Brain microvascular endothelial cell (primary cell): Measurements from ENCODE around the gene EVC2.

Experiments
- DNase-seq: peaks from one replicate; pipeline ENCODE4 v3.0.0-alpha.2; 2020
- H3K27ac ChIP-seq: fragments of 250-450 bp; sonication (Bioruptor Pico); 2 replicates; pipeline ENCODE4 v1.5.1; 2020; ENCODE audit warnings: mild to moderate bottlenecking, moderate library complexity
- H3K27me3 ChIP-seq: fragments of 250-450 bp; sonication (Bioruptor Pico); replicated peaks from 2 replicates; pipeline ENCODE4 v1.5.1; 2020; ENCODE audit warnings: mild to moderate bottlenecking
- H3K36me3 ChIP-seq: fragments of 250-450 bp; sonication (Bioruptor Pico); replicated peaks from 2 replicates; pipeline ENCODE4 v1.5.1; 2020; ENCODE audit warnings: mild to moderate bottlenecking
- H3K4me3 ChIP-seq: 2 replicates; pipeline ENCODE4 v1.5.1; 2011; ENCODE audit warnings: low read depth, mild to moderate bottlenecking, control low read depth, low read length, moderate library complexity
- CTCF ChIP-seq: IDR thresholded peaks from 2 replicates; pipeline ENCODE4 v1.5.1; 2011; ENCODE audit warnings: low read depth, mild to moderate bottlenecking, moderate library complexity, low read length, control low read depth, inconsistent platforms; ENCODE audit errors: missing control alignments
- in situ Hi-C: cut with HindIII; loops from 2 replicates; pipeline ENCODE4 v1.10.0; 2017; ENCODE audit warnings: low sequenced_read_pairs, low pct_ligation_motif_present

Gene EVC2

DNA sequence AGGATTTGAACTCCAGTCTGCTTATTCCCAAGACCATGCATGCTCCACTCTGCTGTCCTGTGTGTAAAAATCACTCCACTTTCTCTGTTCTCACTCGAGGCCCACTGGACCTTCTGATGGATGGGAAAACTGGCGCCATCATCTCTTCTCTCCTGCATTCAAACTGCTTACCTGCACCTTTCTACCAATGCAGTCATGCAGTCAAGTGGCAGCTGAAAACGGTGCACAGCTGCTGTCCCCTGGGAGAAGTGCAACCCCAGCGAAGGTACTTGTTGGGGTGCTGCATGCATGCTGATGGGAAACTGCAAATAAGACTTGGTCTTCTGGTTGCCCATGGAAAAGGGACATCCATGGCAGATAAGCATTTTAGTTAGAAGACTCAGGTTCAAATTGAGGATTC lies 147.1 kb downstream of the EVC2 start:
- in situ Hi-C loops: no loop called here
- Histone ChIP-seq H3K27ac (no peak overlapping the region), H3K27me3 (no peaks in the 10 kb centered on the region), H3K4me3 (no peak overlapping the region), H3K36me3 (peaks cover 6% of the 10 kb centered on the region)
- no peak for DNase-seq
- no peak for TF ChIP-seq CTCF

GRCh38 chr4:5558502-5558901 lies 149.9 kb downstream of the EVC2 start:
- no peak for TF ChIP-seq CTCF

GRCh38 chr4:5554376-5554775 lies 154.0 kb downstream of the EVC2 start:
- in situ Hi-C loops: no loop called here
- Histone ChIP-seq H3K4me3 (no peak overlapping the region), H3K36me3 (no peaks in the 10 kb centered on the region), H3K27ac (no peak overlapping the region), H3K27me3 (no peaks in the 10 kb centered on the region)
- TF ChIP-seq CTCF: no peak
- no peak for DNase-seq

More at GRCh38 chr4:5558502-5558901, 149.9 kb downstream of the EVC2 start:
- no peaks in the 10 kb centered on the region for H3K27me3 ChIP-seq
- in situ Hi-C loops: no loop called here
- H3K27ac ChIP-seq: no peak overlapping the region
- no peak overlapping the region for H3K4me3 ChIP-seq
- H3K36me3 ChIP-seq: peaks cover 3% of the 10 kb centered on the region
- DNase-seq: no peak

DNA sequence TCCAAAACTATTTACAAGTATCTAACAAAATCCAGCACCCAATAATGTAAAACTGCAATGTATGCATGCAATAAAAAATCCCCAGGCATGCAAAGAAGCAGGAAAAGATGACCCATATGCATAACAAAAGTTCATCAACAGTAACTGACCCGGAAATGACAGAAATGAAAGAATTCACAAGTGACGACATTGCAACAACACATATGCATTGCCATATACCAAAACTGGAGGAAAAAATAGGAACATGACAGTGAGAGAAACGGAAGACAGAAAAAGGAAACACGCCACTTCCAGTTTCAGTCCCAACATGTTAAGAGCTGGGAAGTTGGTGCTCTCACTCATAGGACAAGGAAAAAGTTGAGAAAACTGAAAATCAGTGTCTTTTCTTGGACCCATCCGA lies 154.6 kb downstream of the EVC2 start:
- no peak for TF ChIP-seq CTCF
- Histone ChIP-seq H3K36me3 (no peaks in the 10 kb centered on the region), H3K27me3 (no peaks in the 10 kb centered on the region), H3K27ac (no peak overlapping the region), H3K4me3 (no peak overlapping the region)
- DNase-seq: no peak
- in situ Hi-C loops: no loop called here

DNA sequence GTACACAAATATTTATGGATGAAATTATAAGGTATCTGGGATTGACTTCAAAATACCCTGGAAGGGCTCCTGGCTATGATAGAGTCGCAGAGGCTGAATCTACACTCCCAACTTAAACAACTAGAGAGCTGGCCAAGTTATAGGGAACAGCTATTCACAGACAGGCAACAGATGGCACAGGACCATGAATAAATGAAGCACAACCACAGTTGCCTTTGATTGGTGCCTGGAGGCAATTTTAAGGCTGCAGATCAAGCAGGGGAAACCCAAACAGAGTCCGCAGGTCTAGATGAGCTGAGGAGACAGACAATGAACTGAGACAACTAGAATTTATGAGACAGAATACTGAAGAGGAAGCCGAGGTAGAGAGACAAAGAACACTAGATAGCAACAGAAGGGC lies 155.9 kb downstream of the EVC2 start:
- H3K27me3 ChIP-seq: no peaks in the 10 kb centered on the region
- DNase-seq: no peak
- no peak for TF ChIP-seq CTCF
- in situ Hi-C loops: no loop called here
- H3K27ac ChIP-seq: no peak overlapping the region
- H3K36me3 ChIP-seq: no peaks in the 10 kb centered on the region
- H3K4me3 ChIP-seq: no peak overlapping the region

- in situ Hi-C loops: no loop called here
- no peaks in the 10 kb centered on the region for H3K36me3 ChIP-seq
- no peak overlapping the region for H3K4me3 ChIP-seq
- no peak for DNase-seq
- no peaks in the 10 kb centered on the region for H3K27me3 ChIP-seq
- no peak for TF ChIP-seq CTCF
- H3K27ac ChIP-seq: no peak overlapping the region
These were observed 160.6 kb downstream of the EVC2 start for GRCh38 chr4:5547651-5548249.
